Rectal smooth muscle tissue (tissue), 1 donor: ENCODE measurements around the gene RPL11.
"Not testable (repeated sequence)": the region's sequence is repeated elsewhere in the genome, so short reads cannot be mapped to it uniquely, and the experiment has no call there.

Experiments
- H3K27ac ChIP-seq: one replicate; pipeline ENCODE4 v1.7.0; 2013; ENCODE audit warnings: low read depth, low read length, inconsistent platforms
- H3K27me3 ChIP-seq: one replicate; pipeline ENCODE4 v1.7.0; 2013; ENCODE audit warnings: low read length; ENCODE audit not compliant: control insufficient read depth, insufficient read depth
- H3K36me3 ChIP-seq: one replicate; pipeline ENCODE4 v1.7.0; 2013; ENCODE audit warnings: low read length; ENCODE audit not compliant: control insufficient read depth, insufficient read depth
- H3K4me1 ChIP-seq: one replicate; pipeline ENCODE4 v1.7.0; 2013; ENCODE audit warnings: low read length; ENCODE audit not compliant: control insufficient read depth, insufficient read depth
- H3K4me3 ChIP-seq: one replicate; pipeline ENCODE4 v1.7.0; 2013; ENCODE audit warnings: low read length
- H3K9ac ChIP-seq: one replicate; pipeline ENCODE4 v1.7.0; 2013; ENCODE audit warnings: low read length

RPL11 gene

DNA sequence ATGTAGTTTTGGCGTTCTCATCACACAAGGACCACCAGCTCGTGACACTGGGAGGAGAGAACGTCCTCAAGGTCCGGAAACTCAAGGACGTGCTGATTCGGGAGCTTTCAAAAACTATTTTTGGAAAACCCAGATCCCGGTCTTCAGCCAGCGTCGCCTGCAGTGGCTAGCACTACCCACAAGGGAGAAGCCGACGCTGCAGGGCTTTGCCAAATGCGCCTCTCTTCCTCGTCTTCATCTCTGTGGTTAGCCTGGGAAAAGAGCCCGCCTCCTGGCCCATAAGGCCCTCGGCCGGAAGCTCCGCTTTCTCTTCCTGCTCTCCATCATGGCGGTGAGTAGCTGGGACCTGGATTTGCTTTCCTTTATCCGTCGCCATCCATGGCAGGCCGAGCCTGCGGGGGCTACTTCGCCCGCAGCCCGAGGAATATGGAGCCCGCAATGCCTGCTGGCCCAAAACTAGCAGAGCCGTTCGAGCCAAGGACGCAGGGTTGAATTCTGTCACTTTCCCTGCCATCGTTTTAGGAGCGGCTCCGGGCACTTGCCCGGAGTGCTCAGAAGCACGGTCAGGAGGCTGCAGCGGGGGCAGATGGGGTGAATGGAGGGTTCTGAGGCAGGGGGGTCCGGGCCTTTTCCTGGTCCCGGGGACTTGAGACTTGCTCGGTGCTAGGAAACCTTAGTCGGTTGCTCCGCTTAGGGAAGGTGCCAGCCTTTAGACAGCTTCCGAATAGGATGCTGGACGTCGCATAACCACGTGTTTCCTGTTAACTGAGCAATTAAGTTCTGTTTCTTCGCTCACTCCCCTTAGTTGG, at the start of gene RPL11:
Gene RPL11, plus strand, starts transcription at position 308 of the 809 bp plus-strand sequence. Its CDS starts 18 bp downstream, at position 326.
- peaks cover 28% of the 10 kb centered on the region for H3K36me3 ChIP-seq
- H3K9ac ChIP-seq, result peak within 1 kb of the TSS; percentile 39
- peaks cover 10% of the 10 kb centered on the region for H3K4me1 ChIP-seq
- peak within 1 kb of the TSS; percentile 69 for H3K4me3 ChIP-seq
- no peaks in the 10 kb centered on the region for H3K27me3 ChIP-seq
- H3K27ac ChIP-seq, result peak within 1 kb of the TSS; percentile 62

DNA sequence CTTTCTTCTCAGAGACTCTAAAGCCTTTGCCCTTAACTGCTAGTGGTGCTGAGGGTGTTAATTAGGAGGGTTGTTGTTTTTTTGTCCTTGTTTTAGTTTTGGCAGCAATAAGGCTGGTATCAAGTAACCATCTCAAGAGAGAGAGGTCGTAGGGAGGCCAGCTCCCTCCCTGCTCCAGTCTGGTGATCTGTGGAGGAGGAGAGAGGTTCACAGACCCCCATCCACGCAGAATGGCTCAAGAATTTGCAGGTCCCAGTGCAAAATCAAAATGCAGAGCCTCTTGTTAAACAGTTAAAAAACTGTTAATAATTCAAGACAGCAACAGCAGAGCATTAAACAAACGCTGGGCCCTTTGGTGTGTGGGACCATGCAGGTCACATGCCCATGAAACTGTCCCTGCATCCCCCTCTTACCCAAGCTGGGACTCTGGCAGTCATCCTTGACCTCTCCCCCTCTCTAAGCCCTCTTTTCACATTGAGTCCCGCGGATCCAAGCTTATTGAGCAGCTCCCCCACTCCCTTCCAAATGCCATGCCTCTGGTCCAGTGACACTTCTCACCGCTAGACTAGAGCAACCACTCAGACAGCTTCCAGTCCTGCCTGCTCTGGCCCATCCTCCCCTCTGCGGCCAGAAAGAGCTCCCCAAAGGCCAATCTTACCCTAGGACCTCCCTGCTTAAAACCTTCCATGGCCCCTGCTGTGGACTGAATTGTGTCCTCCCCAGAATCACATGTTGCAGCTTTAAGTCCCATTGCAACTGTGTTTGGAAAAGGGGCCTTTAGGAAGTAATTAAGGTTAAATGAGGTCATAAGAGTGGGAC, 47.7 kb upstream of the RPL11 start:
- Histone ChIP-seq H3K27me3 (no peaks in the 10 kb centered on the region), H3K36me3 (no peaks in the 10 kb centered on the region), H3K9ac (no peak overlapping the region), H3K4me3 (no peak overlapping the region), H3K4me1 (no peaks in the 10 kb centered on the region), H3K27ac (no peak overlapping the region)

DNA sequence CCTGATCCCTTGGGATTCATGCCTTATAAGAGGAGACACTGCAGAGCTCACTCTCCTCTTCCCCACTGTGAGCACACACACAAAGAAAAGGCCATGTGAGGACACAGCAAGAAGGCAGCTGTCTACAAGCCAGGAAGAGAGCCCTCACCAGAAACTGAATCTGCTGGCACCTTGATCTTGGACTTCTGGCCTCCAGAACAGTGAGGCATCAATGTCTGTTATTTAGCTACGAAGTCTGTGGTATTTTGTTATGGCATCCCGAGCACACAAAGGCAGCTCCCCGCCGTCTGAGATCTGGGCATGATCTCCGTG, 47.1 kb upstream of the RPL11 start:
- Histone ChIP-seq H3K36me3 (no peaks in the 10 kb centered on the region), H3K4me3 (no peak overlapping the region), H3K4me1 (no peaks in the 10 kb centered on the region), H3K27ac (no peak overlapping the region), H3K27me3 (no peaks in the 10 kb centered on the region), H3K9ac (no peak overlapping the region)

DNA sequence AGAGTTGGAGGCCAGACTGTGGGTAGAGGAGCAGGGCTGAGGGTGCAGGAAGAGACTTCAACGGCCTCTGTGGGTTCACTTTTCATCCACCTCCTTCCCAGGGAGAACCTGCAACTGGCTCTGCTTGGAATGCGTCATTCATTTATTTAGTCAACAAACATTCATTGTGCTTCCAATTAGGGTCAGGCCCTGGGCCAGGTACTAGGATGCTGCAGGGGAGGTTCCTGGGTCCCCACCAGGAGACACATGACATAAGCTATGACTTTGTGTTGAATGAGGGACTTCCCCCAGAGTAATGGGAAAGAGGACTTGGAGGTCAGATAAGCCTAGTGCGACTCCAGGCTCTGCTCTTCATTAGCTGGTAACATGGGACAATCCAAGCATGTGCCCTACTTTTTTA, 46.3 kb upstream of the RPL11 start:
- no peaks in the 10 kb centered on the region for H3K27me3 ChIP-seq
- no peaks in the 10 kb centered on the region for H3K36me3 ChIP-seq
- no peak overlapping the region for H3K4me3 ChIP-seq
- no peaks in the 10 kb centered on the region for H3K4me1 ChIP-seq
- H3K9ac ChIP-seq, result no peak overlapping the region
- no peak overlapping the region for H3K27ac ChIP-seq

DNA sequence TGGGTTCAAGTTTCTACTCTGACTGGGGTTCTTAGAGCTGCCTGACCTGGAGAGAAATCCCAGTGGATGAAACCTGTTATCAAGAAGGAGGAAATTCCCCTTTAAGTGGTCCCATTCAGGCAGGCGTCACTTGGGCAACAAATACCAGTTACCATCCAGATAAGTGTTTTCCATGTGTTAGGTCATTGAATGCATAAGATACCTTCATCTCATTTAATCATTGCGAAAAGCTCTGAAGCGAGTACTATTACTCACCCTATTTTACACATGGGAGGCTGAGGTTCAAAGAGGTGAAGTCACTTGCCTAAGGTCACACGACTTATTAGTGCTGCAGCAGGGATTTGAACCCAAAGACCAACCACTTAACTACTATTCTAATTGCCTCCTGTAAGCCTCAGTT, 45.5 kb upstream of the RPL11 start:
- Histone ChIP-seq H3K4me3 (no peak overlapping the region), H3K4me1 (no peaks in the 10 kb centered on the region), H3K36me3 (no peaks in the 10 kb centered on the region), H3K27me3 (no peaks in the 10 kb centered on the region), H3K9ac (no peak overlapping the region), H3K27ac (no peak overlapping the region)

DNA sequence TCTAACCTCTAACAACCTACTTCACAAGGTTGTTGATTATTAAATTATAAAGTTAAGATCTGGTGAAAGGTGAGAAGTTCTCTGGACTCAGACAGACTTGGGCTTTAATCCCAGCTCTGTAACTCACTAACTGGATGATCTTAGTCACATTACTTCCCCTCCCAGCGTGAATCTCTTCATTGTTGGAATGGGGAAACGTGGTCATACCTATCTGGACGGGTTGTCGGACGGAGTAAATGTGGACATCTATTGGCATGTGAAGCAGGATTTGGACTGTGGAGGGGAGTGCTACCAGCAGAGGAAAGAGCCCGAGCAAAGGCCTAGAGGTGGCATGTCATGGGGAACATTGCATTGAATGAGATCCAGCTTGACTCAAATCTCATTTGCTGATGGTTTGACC, 45.1 kb upstream of the RPL11 start:
- Histone ChIP-seq H3K9ac (no peak overlapping the region), H3K4me3 (no peak overlapping the region), H3K36me3 (no peaks in the 10 kb centered on the region), H3K4me1 (no peaks in the 10 kb centered on the region), H3K27me3 (no peaks in the 10 kb centered on the region), H3K27ac (no peak overlapping the region)

DNA sequence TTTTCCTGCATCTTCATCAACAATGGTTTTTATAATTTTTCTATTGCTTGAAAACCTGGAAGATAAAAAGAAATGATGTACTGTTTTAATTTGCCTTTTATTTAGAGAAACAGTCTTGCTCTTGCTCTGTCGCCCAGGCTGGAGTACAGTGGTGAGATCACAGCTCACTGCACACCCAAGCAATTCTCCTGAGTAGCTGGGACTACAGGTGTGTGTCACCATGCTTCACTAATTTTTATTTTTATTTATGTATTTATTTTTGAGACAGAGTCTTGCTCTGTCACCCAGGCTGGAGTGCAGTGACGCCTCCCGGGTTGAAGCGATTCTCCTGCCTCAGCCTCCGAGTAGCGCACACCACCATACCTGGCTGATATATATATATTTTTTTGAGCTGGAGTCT, 43.0 kb upstream of the RPL11 start:
- H3K4me1 ChIP-seq, result no peaks in the 10 kb centered on the region
- no peaks in the 10 kb centered on the region for H3K36me3 ChIP-seq

DNA sequence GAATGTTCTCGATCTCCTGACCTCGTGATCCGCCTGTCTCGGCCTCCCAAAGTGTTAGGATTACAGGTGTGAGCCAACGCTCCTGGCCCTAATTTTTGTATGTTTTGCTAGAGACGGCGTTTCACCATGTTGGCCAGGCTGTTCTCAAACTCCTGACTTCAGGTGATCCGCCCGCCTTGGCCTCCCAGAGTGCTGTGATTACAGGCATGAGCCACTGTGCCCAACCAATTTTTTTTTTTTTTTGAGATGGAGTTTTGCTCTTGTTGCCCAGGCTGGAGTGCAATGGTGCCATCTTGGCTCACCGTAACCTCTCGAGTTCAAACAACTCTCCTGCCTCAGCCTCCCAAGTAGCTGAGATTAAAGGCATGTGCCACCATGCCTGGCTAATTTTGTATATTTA, 42.4 kb upstream of the RPL11 start:
- not testable (repeated sequence) for H3K4me1 ChIP-seq, H3K4me3 ChIP-seq, H3K27me3 ChIP-seq, H3K9ac ChIP-seq, H3K27ac ChIP-seq, H3K36me3 ChIP-seq

More for the DNA sequence above, 43.0 kb upstream of the RPL11 start:
- H3K27me3 ChIP-seq, result no peaks in the 10 kb centered on the region
- no peak overlapping the region for H3K27ac ChIP-seq
- H3K4me3 ChIP-seq, result no peak overlapping the region
- no peak overlapping the region for H3K9ac ChIP-seq

DNA sequence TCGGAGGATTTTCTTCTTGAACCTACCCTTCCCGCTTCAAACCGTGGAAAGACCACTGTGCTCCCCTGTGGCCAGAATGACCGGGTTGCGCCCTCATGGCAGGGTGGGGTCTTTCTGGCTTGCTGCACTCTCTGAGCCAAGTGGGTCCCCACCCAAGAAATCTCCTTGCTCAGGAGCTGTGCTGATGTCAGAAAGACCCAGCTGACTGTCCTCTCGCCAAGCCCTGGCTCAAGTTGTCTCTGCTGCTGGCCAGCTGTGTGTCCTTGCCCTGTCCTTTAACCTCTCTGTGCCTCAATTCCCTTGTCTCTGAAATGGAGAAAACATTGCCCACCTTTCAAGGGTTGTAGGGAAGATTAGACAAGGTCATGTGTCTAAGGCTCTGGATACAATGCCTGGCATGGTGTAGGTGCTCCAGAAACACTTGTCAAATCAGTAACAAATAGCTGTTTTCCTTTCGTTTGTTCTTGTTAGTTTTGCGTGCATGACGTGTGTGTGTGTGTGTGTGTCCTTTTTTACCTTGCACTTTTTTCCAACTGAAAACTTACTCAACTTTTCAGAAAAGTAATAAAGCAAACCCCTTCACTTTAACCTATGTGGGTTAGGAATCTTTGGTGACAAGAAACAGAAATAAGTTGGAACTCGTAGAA, 41.1 kb upstream of the RPL11 start:
- Histone ChIP-seq H3K4me3 (no peak overlapping the region), H3K4me1 (no peaks in the 10 kb centered on the region), H3K27ac (no peak overlapping the region), H3K36me3 (no peaks in the 10 kb centered on the region), H3K9ac (no peak overlapping the region), H3K27me3 (no peaks in the 10 kb centered on the region)

DNA sequence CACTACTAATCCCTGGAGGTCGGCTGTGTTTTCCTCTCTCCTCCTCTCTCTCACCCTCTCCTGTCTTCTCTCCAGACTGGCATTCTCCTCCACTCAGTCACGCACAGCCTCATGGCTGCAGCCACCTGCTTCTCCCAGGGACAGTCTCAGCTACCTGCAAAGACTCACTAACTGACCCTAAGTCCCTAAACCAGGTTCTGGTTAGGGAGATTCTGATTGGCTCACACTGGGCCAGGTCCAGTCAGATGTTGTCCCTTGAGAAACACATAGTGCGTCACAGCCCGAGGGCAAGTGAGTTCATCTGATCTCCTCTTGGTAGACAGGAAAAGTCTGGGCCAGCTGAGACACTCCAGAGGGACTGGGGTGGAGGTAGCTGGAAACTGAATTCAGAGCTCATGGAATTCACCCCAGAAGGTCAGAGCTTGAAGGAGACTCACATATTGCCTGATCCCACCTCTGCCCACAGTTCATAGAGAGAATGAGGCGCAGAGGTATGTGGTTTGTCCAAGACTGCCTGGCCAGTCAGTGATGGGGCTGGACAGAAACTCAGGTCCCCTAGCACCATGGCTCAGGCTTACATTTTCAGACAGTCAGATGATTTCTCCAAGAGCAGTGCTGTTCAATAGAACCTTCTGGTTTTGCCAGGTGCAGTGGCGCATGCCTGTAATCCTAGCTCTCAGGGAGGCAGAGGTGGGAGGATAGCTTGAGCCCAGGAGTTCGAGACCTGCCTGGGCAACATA, 40.4 kb upstream of the RPL11 start:
- Histone ChIP-seq H3K27ac (no peak overlapping the region), H3K36me3 (no peaks in the 10 kb centered on the region), H3K4me3 (no peak overlapping the region), H3K27me3 (no peaks in the 10 kb centered on the region), H3K9ac (no peak overlapping the region), H3K4me1 (no peaks in the 10 kb centered on the region)

DNA sequence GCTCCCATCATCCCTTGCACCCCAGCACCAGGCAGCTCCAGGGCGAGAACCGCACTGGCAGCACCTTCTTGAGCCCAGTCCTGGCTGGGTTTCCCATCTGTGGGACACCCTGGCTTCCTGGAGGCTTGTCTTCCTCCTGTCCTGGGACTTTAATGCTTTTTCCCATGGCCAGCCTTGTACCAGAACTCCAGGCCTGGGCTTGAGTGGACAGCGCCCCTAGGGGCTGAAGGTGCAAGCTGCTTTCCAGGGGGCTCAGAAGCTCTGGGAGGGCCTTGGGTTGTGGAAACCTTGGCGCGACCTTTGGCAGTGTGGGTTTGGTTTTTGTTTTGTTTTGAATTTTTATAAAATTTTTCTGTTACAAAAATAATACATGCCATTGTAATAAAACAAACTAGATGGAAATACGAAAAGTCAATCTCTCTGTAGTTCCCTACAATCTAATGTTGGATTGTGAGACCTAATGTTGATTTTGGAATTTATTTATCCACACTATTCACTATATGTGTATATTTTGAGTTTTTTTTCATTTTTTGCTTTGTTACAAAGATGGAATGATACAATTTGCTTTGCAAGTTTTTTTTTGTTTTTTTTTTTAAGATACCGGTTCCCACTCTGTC, 33.8 kb upstream of the RPL11 start:
- no peaks in the 10 kb centered on the region for H3K36me3 ChIP-seq
- no peak overlapping the region for H3K4me3 ChIP-seq
- H3K27ac ChIP-seq, result no peak overlapping the region
- H3K27me3 ChIP-seq, result no peaks in the 10 kb centered on the region
- no peak overlapping the region for H3K9ac ChIP-seq
- H3K4me1 ChIP-seq, result no peaks in the 10 kb centered on the region

DNA sequence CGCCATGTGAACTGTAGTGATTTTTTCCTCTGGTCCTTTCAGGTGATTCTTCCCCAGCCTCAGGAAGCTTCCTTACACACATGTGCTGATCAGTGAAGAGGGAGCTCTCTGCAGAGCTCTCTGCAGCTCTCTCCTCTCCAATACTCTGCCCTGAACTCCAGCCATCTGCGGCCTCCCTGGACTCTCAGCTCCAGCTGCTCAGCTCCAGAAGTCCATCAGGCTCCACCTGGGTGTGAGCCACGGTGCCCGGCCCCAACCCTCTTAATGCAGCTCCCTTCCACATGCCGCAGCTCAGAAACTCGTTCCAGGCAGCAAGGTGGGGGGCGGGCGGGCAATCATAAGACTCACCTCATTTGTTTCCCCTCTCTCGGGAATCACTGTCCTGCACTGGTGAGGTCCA, 30.9 kb upstream of the RPL11 start:
- H3K27ac ChIP-seq, result no peak overlapping the region
- H3K9ac ChIP-seq, result no peak overlapping the region
- no peaks in the 10 kb centered on the region for H3K27me3 ChIP-seq
- H3K4me1 ChIP-seq, result no peaks in the 10 kb centered on the region
- no peaks in the 10 kb centered on the region for H3K36me3 ChIP-seq
- no peak overlapping the region for H3K4me3 ChIP-seq
